HEK293 (cell line): ENCODE results near the gene PGBD1.

Experiments
- ZNF148 ChIP-seq: fragments of 450-650 bp; formaldehyde crosslinking; IDR thresholded peaks from 2 replicates; pipeline ENCODE4 v1.5.0; 2017; ENCODE audit warnings: missing biosample characterization, missing genetic modification characterization, borderline replicate concordance
- ZNF2 ChIP-seq: fragments of 450-650 bp; formaldehyde crosslinking; IDR thresholded peaks from 2 replicates; pipeline ENCODE4 v1.5.1; 2016; ENCODE audit warnings: missing biosample characterization, missing genetic modification characterization

- TF ChIP-seq ZNF2 (tag by site-specific recombination) (no peak), ZNF148 (tag by site-specific recombination) (no peak)
Measured at GRCh38 chr6:28282926-28283325, 1.6 kb downstream of the PGBD1 start.
